Measurements from ENCODE around the gene STAMBP. TPM values are rescaled to one million over a fixed set of nuclear protein-coding genes. Genes with fewer than 3 reads are reported as not detected.

Gene STAMBP
- total and polyA plus RNA-seq, 8 donors: 22.6 to 84.9 (median 33.1) TPM

- Histone ChIP-seq H3K4me1 (peaks cover 0 to 11% (median 0%) of the 10 kb centered on the region in 4 donors), H3K27ac (peak overlapping the region in 1 of 5 donors; percentile 49), H3K9me3 (no peaks in the 10 kb centered on the region), H3K4me3 (no peak overlapping the region), H3K27me3 (no peaks in the 10 kb centered on the region), H3K36me3 (peaks cover 0 to 63% (median 13%) of the 10 kb centered on the region in 4 donors)
- TF ChIP-seq, protein P1, sequence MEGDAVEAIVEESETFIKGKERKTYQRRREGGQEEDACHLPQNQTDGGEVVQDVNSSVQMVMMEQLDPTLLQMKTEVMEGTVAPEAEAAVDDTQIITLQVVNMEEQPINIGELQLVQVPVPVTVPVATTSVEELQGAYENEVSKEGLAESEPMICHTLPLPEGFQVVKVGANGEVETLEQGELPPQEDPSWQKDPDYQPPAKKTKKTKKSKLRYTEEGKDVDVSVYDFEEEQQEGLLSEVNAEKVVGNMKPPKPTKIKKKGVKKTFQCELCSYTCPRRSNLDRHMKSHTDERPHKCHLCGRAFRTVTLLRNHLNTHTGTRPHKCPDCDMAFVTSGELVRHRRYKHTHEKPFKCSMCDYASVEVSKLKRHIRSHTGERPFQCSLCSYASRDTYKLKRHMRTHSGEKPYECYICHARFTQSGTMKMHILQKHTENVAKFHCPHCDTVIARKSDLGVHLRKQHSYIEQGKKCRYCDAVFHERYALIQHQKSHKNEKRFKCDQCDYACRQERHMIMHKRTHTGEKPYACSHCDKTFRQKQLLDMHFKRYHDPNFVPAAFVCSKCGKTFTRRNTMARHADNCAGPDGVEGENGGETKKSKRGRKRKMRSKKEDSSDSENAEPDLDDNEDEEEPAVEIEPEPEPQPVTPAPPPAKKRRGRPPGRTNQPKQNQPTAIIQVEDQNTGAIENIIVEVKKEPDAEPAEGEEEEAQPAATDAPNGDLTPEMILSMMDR (IDR thresholded peaks at IDR 0.05): no peak
- TF ChIP-seq POLR2A (IDR thresholded peaks at IDR 0.05) (no peak), EP300 (IDR thresholded peaks at IDR 0.05) (no peak), POLR2AphosphoS5 (IDR thresholded peaks at IDR 0.05) (no peak)
- no peak for DNase-seq
- intact Hi-C loops (cut with DNase I; ENCODE audit: low total_unique reads): no loop called here
- WGBS, 5 donors: 69 to 81% (median 78%) methylated on average over 6 of the region's 6 CpGs
Measured at GRCh38 chr2:73910873-73911547, 82.2 kb downstream of the STAMBP start.

- Histone ChIP-seq H3K36me3 (peaks cover 0 to 68% (median 17%) of the 10 kb centered on the region in 4 donors), H3K4me3 (no peak overlapping the region), H3K9me3 (no peaks in the 10 kb centered on the region), H3K4me1 (peaks cover 0 to 11% (median 0%) of the 10 kb centered on the region in 4 donors), H3K27me3 (no peaks in the 10 kb centered on the region), H3K27ac (peak overlapping the region in 1 of 5 donors; percentile 49)
- 72 to 83% (median 78%) methylated on average over 8 of the region's 8 CpGs for WGBS, 5 donors
- intact Hi-C loops (cut with DNase I; ENCODE audit: low total_unique reads): no loop called here
- TF ChIP-seq EP300 (IDR thresholded peaks at IDR 0.05) (no peak), POLR2A (IDR thresholded peaks at IDR 0.05) (no peak), POLR2AphosphoS5 (IDR thresholded peaks at IDR 0.05) (no peak)
- TF ChIP-seq, protein P1 (IDR thresholded peaks at IDR 0.05): no peak
- DNase-seq: no peak
Measured at GRCh38 chr2:73911548-73912208, 82.9 kb downstream of the STAMBP start.

GRCh38 chr2:73913414-73914054 is 84.8 kb downstream of the STAMBP start:
- Histone ChIP-seq H3K27ac (peak overlapping the region in 3 of 5 donors; percentile 15 to 48 (median 40)), H3K36me3 (peaks cover 0 to 85% (median 18%) of the 10 kb centered on the region in 4 donors), H3K4me3 (no peak overlapping the region), H3K27me3 (no peaks in the 10 kb centered on the region), H3K4me1 (no peaks in the 10 kb centered on the region), H3K9me3 (no peaks in the 10 kb centered on the region)
- intact Hi-C loops (cut with DNase I; ENCODE audit: low total_unique reads): no loop called here
- WGBS, 5 donors: 85 to 95% (median 91%) methylated on average over 8 of the region's 8 CpGs
- DNase-seq: no peak
- TF ChIP-seq POLR2A (IDR thresholded peaks at IDR 0.05) (no peak), EP300 (IDR thresholded peaks at IDR 0.05) (no peak), POLR2AphosphoS5 (IDR thresholded peaks at IDR 0.05) (no peak)
- TF ChIP-seq, protein P1 (IDR thresholded peaks at IDR 0.05): no peak

DNA sequence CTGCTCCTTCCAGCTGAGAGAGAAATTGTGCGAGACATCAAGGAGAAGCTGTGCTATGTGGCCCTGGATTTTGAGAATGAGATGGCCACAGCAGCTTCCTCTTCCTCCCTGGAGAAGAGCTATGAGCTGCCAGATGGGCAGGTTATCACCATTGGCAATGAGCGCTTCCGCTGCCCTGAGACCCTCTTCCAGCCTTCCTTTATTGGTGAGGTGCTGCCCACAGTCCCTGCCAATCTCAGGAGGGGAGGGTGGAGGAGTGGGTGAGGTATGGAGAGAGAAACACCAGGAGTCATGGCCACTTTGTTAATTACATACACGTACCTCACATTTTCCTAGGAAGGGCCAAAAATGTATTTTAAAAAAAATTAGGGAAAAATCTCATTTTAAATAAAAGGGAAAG is 85.9 kb downstream of the STAMBP start:
- H3K36me3 ChIP-seq: peaks cover 0 to 85% (median 22%) of the 10 kb centered on the region in 4 donors
- intact Hi-C loops (cut with DNase I; ENCODE audit: low total_unique reads): no loop called here
- no peak overlapping the region for H3K4me3 ChIP-seq
- no peaks in the 10 kb centered on the region for H3K9me3 ChIP-seq
- H3K4me1 ChIP-seq: no peaks in the 10 kb centered on the region
- 81 to 96% (median 92%) methylated on average over 4 of the region's 4 CpGs for WGBS, 5 donors
- DNase-seq: no peak
- H3K27me3 ChIP-seq: no peaks in the 10 kb centered on the region
- TF ChIP-seq POLR2AphosphoS5 (IDR thresholded peaks at IDR 0.05) (no peak), POLR2A (IDR thresholded peaks at IDR 0.05) (no peak), EP300 (IDR thresholded peaks at IDR 0.05) (no peak)
- TF ChIP-seq, protein P1 (IDR thresholded peaks at IDR 0.05): no peak
- peak overlapping the region in 1 of 5 donors; percentile 48 for H3K27ac ChIP-seq
